Neuron (in vitro differentiated cells): ENCODE data around the gene AGAP1.

Experiments
- H2AFZ ChIP-seq: one replicate; pipeline ENCODE4 v1.6.1; 2013; ENCODE audit warnings: low read depth, mild to moderate bottlenecking, inconsistent platforms, low read length, moderate library complexity
- H3K27me3 ChIP-seq: one replicate; pipeline ENCODE4 v1.6.1; 2013; ENCODE audit warnings: low read length; ENCODE audit not compliant: insufficient read depth
- H3K36me3 ChIP-seq: one replicate; pipeline ENCODE4 v1.6.1; 2013; ENCODE audit warnings: low read length; ENCODE audit not compliant: insufficient read depth
- H3K4me1 ChIP-seq: one replicate; pipeline ENCODE4 v1.6.1; 2013; ENCODE audit warnings: low read length; ENCODE audit not compliant: insufficient read depth
- H3K4me3 ChIP-seq: 2 replicates; pipeline ENCODE4 v1.5.1; 2013; ENCODE audit warnings: mild to moderate bottlenecking, low read length, moderate library complexity
- H3K9me3 ChIP-seq: one replicate; pipeline ENCODE4 v1.6.1; 2013; ENCODE audit warnings: low read length

The AGAP1 gene

GRCh38 chr2:236119476-236119875 is 625.6 kb downstream of the AGAP1 start:
- H3K36me3 ChIP-seq = peaks cover 23% of the 10 kb centered on the region
- no peaks in the 10 kb centered on the region for H3K9me3 ChIP-seq
- no peaks in the 10 kb centered on the region for H3K27me3 ChIP-seq
- H3K4me1 ChIP-seq = peaks cover 10% of the 10 kb centered on the region
- H2AFZ ChIP-seq = no peak overlapping the region
- H3K4me3 ChIP-seq = no peak overlapping the region

GRCh38 chr2:236120141-236120601 is 626.3 kb downstream of the AGAP1 start:
- no peaks in the 10 kb centered on the region for H3K9me3 ChIP-seq
- H2AFZ ChIP-seq = no peak overlapping the region
- H3K4me3 ChIP-seq = no peak overlapping the region
- H3K36me3 ChIP-seq = peaks cover 25% of the 10 kb centered on the region
- no peaks in the 10 kb centered on the region for H3K27me3 ChIP-seq
- peaks cover 10% of the 10 kb centered on the region for H3K4me1 ChIP-seq

- Histone ChIP-seq H3K36me3 (peaks cover 30% of the 10 kb centered on the region), H3K4me1 (peaks cover 10% of the 10 kb centered on the region), H3K9me3 (no peaks in the 10 kb centered on the region), H3K27me3 (no peaks in the 10 kb centered on the region), H3K4me3 (no peak overlapping the region), H2AFZ (no peak overlapping the region)
These were observed 627.0 kb downstream of the AGAP1 start for GRCh38 chr2:236120829-236121228.

- H3K27me3 ChIP-seq = no peaks in the 10 kb centered on the region
These were observed 627.7 kb downstream of the AGAP1 start for GRCh38 chr2:236121546-236121945.

GRCh38 chr2:236122236-236122635 is 628.4 kb downstream of the AGAP1 start:
- no peak overlapping the region for H2AFZ ChIP-seq
- H3K4me3 ChIP-seq = no peak overlapping the region
- peaks cover 39% of the 10 kb centered on the region for H3K36me3 ChIP-seq
- no peaks in the 10 kb centered on the region for H3K9me3 ChIP-seq
- H3K4me1 ChIP-seq = peaks cover 9% of the 10 kb centered on the region
- no peaks in the 10 kb centered on the region for H3K27me3 ChIP-seq

More at GRCh38 chr2:236121546-236121945, 627.7 kb downstream of the AGAP1 start:
- Histone ChIP-seq H3K36me3 (peaks cover 35% of the 10 kb centered on the region), H3K4me3 (no peak overlapping the region), H2AFZ (no peak overlapping the region), H3K4me1 (peaks cover 10% of the 10 kb centered on the region), H3K9me3 (no peaks in the 10 kb centered on the region)

- Histone ChIP-seq H2AFZ (no peak overlapping the region), H3K9me3 (no peaks in the 10 kb centered on the region), H3K4me3 (no peak overlapping the region), H3K27me3 (no peaks in the 10 kb centered on the region), H3K4me1 (no peaks in the 10 kb centered on the region), H3K36me3 (peaks cover 41% of the 10 kb centered on the region)
These were observed 629.9 kb downstream of the AGAP1 start for GRCh38 chr2:236123716-236124115.

- peaks cover 43% of the 10 kb centered on the region for H3K36me3 ChIP-seq
- no peaks in the 10 kb centered on the region for H3K4me1 ChIP-seq
- no peak overlapping the region for H2AFZ ChIP-seq
- H3K27me3 ChIP-seq = no peaks in the 10 kb centered on the region
- no peak overlapping the region for H3K4me3 ChIP-seq
- H3K9me3 ChIP-seq = no peaks in the 10 kb centered on the region
These were observed 630.5 kb downstream of the AGAP1 start for GRCh38 chr2:236124182-236124893.

- H3K4me1 ChIP-seq = no peaks in the 10 kb centered on the region
- H3K4me3 ChIP-seq = no peak overlapping the region
- H3K27me3 ChIP-seq = no peaks in the 10 kb centered on the region
- H2AFZ ChIP-seq = no peak overlapping the region
- H3K9me3 ChIP-seq = no peaks in the 10 kb centered on the region
- peaks cover 43% of the 10 kb centered on the region for H3K36me3 ChIP-seq
These were observed 631.7 kb downstream of the AGAP1 start for GRCh38 chr2:236125541-236125940.

- H2AFZ ChIP-seq = no peak overlapping the region
- H3K4me1 ChIP-seq = no peaks in the 10 kb centered on the region
- no peaks in the 10 kb centered on the region for H3K27me3 ChIP-seq
- H3K36me3 ChIP-seq = peaks cover 35% of the 10 kb centered on the region
- no peaks in the 10 kb centered on the region for H3K9me3 ChIP-seq
- H3K4me3 ChIP-seq = no peak overlapping the region
These were observed 633.2 kb downstream of the AGAP1 start for GRCh38 chr2:236127010-236127409.

GRCh38 chr2:236128321-236128720 is 634.5 kb downstream of the AGAP1 start:
- Histone ChIP-seq H3K4me1 (no peaks in the 10 kb centered on the region), H3K36me3 (peaks cover 29% of the 10 kb centered on the region), H2AFZ (no peak overlapping the region)

GRCh38 chr2:236129935-236130334 is 636.1 kb downstream of the AGAP1 start:
- no peaks in the 10 kb centered on the region for H3K4me1 ChIP-seq

More at GRCh38 chr2:236128321-236128720, 634.5 kb downstream of the AGAP1 start:
- Histone ChIP-seq H3K9me3 (no peaks in the 10 kb centered on the region), H3K27me3 (no peaks in the 10 kb centered on the region), H3K4me3 (no peak overlapping the region)

GRCh38 chr2:236130349-236130998 is 636.6 kb downstream of the AGAP1 start:
- Histone ChIP-seq H3K27me3 (no peaks in the 10 kb centered on the region), H3K4me3 (no peak overlapping the region), H3K36me3 (peaks cover 15% of the 10 kb centered on the region), H3K9me3 (no peaks in the 10 kb centered on the region), H2AFZ (no peak overlapping the region), H3K4me1 (no peaks in the 10 kb centered on the region)

More at GRCh38 chr2:236129935-236130334, 636.1 kb downstream of the AGAP1 start:
- Histone ChIP-seq H3K9me3 (no peaks in the 10 kb centered on the region), H3K27me3 (no peaks in the 10 kb centered on the region), H3K4me3 (no peak overlapping the region), H2AFZ (no peak overlapping the region), H3K36me3 (peaks cover 17% of the 10 kb centered on the region)

GRCh38 chr2:236131073-236131692 is 637.3 kb downstream of the AGAP1 start:
- no peaks in the 10 kb centered on the region for H3K9me3 ChIP-seq
- H2AFZ ChIP-seq = no peak overlapping the region
- no peak overlapping the region for H3K4me3 ChIP-seq
- H3K27me3 ChIP-seq = no peaks in the 10 kb centered on the region
- H3K36me3 ChIP-seq = peaks cover 10% of the 10 kb centered on the region
- H3K4me1 ChIP-seq = no peaks in the 10 kb centered on the region
